ENCODE results near the gene MZF1.

DNA sequence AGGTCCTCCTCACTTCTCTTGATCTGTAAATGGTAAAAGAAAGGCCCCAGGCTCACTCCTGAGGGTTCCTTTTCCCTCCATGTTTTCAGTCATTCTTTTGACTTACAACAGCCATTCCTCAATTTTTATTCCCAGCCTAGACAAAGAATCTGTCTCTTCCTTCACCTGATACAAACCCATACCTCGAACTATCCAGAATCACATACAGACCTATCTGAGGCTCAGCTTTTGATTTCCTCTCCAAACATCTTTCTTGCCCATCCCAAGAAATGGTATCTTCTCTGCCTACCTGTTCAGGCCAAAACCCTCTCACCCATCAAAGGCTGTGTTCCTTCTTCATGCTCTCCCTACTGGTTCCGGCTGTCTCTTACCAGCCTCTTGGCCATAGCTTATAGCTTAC, 20.5 kb downstream of the MZF1 start:
- TF ChIP-seq, protein P1, sequence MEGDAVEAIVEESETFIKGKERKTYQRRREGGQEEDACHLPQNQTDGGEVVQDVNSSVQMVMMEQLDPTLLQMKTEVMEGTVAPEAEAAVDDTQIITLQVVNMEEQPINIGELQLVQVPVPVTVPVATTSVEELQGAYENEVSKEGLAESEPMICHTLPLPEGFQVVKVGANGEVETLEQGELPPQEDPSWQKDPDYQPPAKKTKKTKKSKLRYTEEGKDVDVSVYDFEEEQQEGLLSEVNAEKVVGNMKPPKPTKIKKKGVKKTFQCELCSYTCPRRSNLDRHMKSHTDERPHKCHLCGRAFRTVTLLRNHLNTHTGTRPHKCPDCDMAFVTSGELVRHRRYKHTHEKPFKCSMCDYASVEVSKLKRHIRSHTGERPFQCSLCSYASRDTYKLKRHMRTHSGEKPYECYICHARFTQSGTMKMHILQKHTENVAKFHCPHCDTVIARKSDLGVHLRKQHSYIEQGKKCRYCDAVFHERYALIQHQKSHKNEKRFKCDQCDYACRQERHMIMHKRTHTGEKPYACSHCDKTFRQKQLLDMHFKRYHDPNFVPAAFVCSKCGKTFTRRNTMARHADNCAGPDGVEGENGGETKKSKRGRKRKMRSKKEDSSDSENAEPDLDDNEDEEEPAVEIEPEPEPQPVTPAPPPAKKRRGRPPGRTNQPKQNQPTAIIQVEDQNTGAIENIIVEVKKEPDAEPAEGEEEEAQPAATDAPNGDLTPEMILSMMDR (IDR thresholded peaks at IDR 0.05; ENCODE audit: insufficient read depth, low read length, poor library complexity, severe bottlenecking): no peak
- TF ChIP-seq EZH2phosphoT487 (conservative IDR thresholded peaks at IDR 0.05; ENCODE audit: low read length): no peak
